Stomach (tissue), 9 donors: ENCODE data around the gene TENM4. TPM values are rescaled to one million over a fixed set of nuclear protein-coding genes. Genes with fewer than 3 reads are reported as not detected.

Experiments used
- DNase-seq, 2 donors: peaks; one replicate each; pipeline versions ENCODE4 v3.0.0 to v3.0.0-alpha.2; 2013 to 2019
- H3K27ac ChIP-seq, 5 donors: fragments of 200-600 bp in 4 of 5; sonication (generic) in 4 of 5; one replicate each; pipeline ENCODE4 v1.5.1; 2013 to 2019; ENCODE audit warnings: mild to moderate bottlenecking in 1 of 5, moderate library complexity in 1 of 5
- H3K27me3 ChIP-seq, 3 donors: fragments of 200-600 bp; sonication (generic); one replicate each; pipeline ENCODE4 v1.5.1; 2017 to 2019; ENCODE audit warnings: mixed run types in 1 of 3
- H3K36me3 ChIP-seq, 4 donors: fragments of 200-600 bp; sonication (generic); 1 replicate in 3 of 4; 2 replicates in 1 of 4; pipeline ENCODE4 v1.5.1; 2016 to 2019
- H3K4me1 ChIP-seq, 4 donors: fragments of 200-600 bp; sonication (generic); one replicate each; pipeline ENCODE4 v1.5.1; 2016 to 2019
- H3K4me3 ChIP-seq, 4 donors: fragments of 200-600 bp; sonication (generic) in 3 of 4; one replicate each; pipeline ENCODE4 v1.5.1; 2016 to 2019; ENCODE audit warnings: mild to moderate bottlenecking in 1 of 4
- H3K9me3 ChIP-seq, 4 donors: fragments of 200-600 bp; sonication (generic); one replicate each; pipeline ENCODE4 v1.5.1; 2016 to 2019
- EP300 ChIP-seq: sonication (generic); formaldehyde crosslinking; IDR thresholded peaks from one replicate; pipeline ENCODE4 v1.6.1; 2017; ENCODE audit warnings: antibody characterized with exemption
- POLR2A ChIP-seq, 4 donors: fragments of 450-650 bp; IDR thresholded peaks; one replicate each; pipeline ENCODE4 v1.6.1; 2016; ENCODE audit warnings: antibody characterized with exemption in 4 of 4, control low read depth in 2 of 4, mild to moderate bottlenecking in 1 of 4, moderate library complexity in 1 of 4
- POLR2AphosphoS5 ChIP-seq, 3 donors: sonication (generic); formaldehyde crosslinking; IDR thresholded peaks; one replicate each; pipeline ENCODE4 v1.6.1; 2016; ENCODE audit warnings: antibody characterized with exemption in 3 of 3
- WGBS, 5 donors: extraction: QIAGEN DNeasy Blood & Tissue Kit in 3 of 5; methylation state at CpG; one replicate each; pipeline versions ENCODE4 v1.1.5 to v1.1.7; 2013 to 2018; 5-methylcytosine and 5-hydroxymethylcytosine counted together
- intact Hi-C: fragments of 100-400 bp; cut with DNase I; formaldehyde crosslinking; loops from one replicate; pipeline ENCODE4 v1.15.1; 2023; ENCODE audit warnings: low total_unique reads
- polyA plus RNA-seq, 3 donors: library from polyadenylated mRNA; stranded (reverse); fragments of 200-250 nt; gene quantifications; one replicate each; pipeline ENCODE4 v1.2.3, GENCODE V29; 2013
- total RNA-seq, 5 donors: library from RNA; depleted of rRNA; stranded (reverse); fragments of >200 nt; gene quantifications; one replicate each; pipeline versions ENCODE4 v1.1.0 to v1.2.3, GENCODE V29; 2014 to 2016
- TF ChIP-seq, protein P1 (sequence below), 7 experiments: fragments of 450-650 bp in 4 of 7; fragments of 200-600 bp in 3 of 7; sonication (generic) in 3 of 7; IDR thresholded peaks; one replicate each; pipeline ENCODE4 v1.5.1; 2016 to 2019; ENCODE audit warnings: antibody characterized with exemption in 7 of 7, control low read depth in 2 of 7, mild to moderate bottlenecking in 1 of 7
- donor health status: healthy with polysubstance abuse.
- donor health status: Bipolar disorder and iron deficiency.
- donor health status: healthy.

The TENM4 gene
- total and polyA plus RNA-seq, 8 donors = 0.06 to 13.2 (median 0.87) TPM; not detected in 1

DNA sequence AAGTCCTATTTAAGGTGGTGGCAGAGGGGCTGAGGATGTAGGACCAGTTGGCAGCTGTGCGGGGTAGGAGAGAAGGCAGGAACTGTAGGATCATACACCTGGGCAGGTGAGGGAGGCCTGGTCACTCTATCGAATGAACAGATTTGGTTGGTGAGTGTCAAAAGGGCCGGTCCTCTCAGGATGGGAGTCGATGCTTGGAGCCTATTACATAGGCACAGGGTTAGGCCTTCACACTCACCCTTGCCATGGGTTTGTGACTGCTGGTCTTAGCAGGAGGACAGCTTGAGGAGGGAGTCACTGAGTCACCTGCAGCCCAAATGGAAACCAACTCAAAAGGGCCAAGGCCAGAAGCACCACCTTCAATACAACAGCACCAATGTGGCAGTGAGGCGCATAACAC is 786.0 kb downstream of the TENM4 start:
- Histone ChIP-seq H3K4me1 (no peaks in the 10 kb centered on the region), H3K27me3 (no peaks in the 10 kb centered on the region), H3K27ac (no peak overlapping the region), H3K9me3 (no peaks in the 10 kb centered on the region), H3K4me3 (no peak overlapping the region), H3K36me3 (peaks cover 0 to 9% (median 0%) of the 10 kb centered on the region in 4 donors)
- WGBS, 5 donors = 84 to 97% (median 94%) methylated on average over 5 of the region's 5 CpGs
- no peak for TF ChIP-seq POLR2A (IDR thresholded peaks at IDR 0.05)
- TF ChIP-seq POLR2AphosphoS5 (IDR thresholded peaks at IDR 0.05) = no peak
- TF ChIP-seq, protein P1, sequence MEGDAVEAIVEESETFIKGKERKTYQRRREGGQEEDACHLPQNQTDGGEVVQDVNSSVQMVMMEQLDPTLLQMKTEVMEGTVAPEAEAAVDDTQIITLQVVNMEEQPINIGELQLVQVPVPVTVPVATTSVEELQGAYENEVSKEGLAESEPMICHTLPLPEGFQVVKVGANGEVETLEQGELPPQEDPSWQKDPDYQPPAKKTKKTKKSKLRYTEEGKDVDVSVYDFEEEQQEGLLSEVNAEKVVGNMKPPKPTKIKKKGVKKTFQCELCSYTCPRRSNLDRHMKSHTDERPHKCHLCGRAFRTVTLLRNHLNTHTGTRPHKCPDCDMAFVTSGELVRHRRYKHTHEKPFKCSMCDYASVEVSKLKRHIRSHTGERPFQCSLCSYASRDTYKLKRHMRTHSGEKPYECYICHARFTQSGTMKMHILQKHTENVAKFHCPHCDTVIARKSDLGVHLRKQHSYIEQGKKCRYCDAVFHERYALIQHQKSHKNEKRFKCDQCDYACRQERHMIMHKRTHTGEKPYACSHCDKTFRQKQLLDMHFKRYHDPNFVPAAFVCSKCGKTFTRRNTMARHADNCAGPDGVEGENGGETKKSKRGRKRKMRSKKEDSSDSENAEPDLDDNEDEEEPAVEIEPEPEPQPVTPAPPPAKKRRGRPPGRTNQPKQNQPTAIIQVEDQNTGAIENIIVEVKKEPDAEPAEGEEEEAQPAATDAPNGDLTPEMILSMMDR (IDR thresholded peaks at IDR 0.05) = no peak
- TF ChIP-seq EP300 = no peak
- DNase-seq = no peak
- intact Hi-C loops = loop anchor here (5.0 kb wide), 2 partner anchors 307 to 837 kb away; no protein-coding TSS in a partner anchor

DNA sequence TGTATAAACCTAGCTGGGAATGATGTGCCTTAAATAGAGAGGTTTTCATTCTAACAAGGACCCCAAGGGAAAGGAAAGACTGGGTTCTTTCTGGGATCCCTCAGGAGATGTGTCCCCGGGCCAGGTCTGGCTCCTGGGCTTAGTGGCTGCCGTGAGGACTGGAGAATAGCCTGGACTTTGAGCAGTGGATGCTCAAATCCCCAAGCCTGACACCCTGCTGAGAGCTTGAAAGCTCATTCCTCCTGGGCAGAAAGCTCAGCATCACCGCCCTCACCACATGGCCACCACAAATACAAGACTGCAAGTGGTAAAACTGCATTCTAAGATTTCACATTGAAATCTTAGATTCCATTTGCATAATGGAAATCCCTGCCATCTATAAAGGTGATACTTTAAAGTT is 786.8 kb downstream of the TENM4 start:
- Histone ChIP-seq H3K4me1 (no peaks in the 10 kb centered on the region), H3K4me3 (no peak overlapping the region), H3K27me3 (no peaks in the 10 kb centered on the region), H3K27ac (no peak overlapping the region), H3K9me3 (no peaks in the 10 kb centered on the region), H3K36me3 (peaks cover 0 to 7% (median 0%) of the 10 kb centered on the region in 4 donors)
- no peak for DNase-seq
- intact Hi-C loops = loop anchor here (5.0 kb wide), 2 partner anchors 308 to 838 kb away; no protein-coding TSS in a partner anchor
- WGBS, 5 donors = 48 to 75% (median 62%) methylated on average over 3 of the region's 3 CpGs
- TF ChIP-seq POLR2AphosphoS5 (IDR thresholded peaks at IDR 0.05) (no peak), POLR2A (IDR thresholded peaks at IDR 0.05) (no peak), EP300 (no peak)
- TF ChIP-seq, protein P1 (IDR thresholded peaks at IDR 0.05) = no peak

DNA sequence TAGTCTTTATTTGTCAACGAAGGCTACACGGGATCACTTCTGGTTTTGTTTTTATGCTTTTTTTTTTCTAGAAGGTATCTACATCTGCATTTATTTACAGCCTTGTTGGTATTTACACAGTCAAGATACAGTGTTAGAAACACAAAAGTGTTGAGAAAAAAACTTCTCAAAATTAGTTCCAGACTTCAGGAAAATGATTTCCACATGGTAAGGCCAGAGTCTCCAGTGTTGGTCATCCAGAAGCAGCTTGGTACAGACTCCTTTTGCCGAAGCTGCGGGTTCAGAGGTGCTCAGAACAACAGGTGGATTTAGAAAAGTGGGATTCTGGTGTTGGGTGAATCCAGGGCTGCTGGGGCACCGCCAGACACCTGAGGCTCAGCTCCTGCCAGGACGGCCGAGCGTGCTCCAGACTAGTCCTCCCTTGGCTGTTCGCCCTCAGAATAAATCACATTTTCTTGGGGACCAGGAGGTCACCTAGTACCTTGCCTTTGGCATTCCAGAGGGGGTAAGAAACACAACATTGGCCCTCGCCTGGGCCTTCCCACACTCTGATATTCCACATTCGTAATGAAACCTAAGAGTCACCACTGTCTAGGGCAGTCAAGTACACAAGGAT is 787.4 kb downstream of the TENM4 start:
- no peak overlapping the region for H3K4me3 ChIP-seq
- TF ChIP-seq POLR2A (IDR thresholded peaks at IDR 0.05) = no peak
- TF ChIP-seq, protein P1 (IDR thresholded peaks at IDR 0.05) = no peak
- TF ChIP-seq EP300 = no peak
- TF ChIP-seq POLR2AphosphoS5 (IDR thresholded peaks at IDR 0.05) = no peak
- H3K4me1 ChIP-seq = no peaks in the 10 kb centered on the region
- DNase-seq = no peak
- 78 to 90% (median 85%) methylated on average over 11 of the region's 11 CpGs for WGBS, 5 donors
- peaks cover 0 to 5% (median 0%) of the 10 kb centered on the region in 4 donors for H3K36me3 ChIP-seq
- no peak overlapping the region for H3K27ac ChIP-seq
- no peaks in the 10 kb centered on the region for H3K27me3 ChIP-seq
- intact Hi-C loops = loop anchor here (5.0 kb wide), 2 partner anchors 309 to 839 kb away; no protein-coding TSS in a partner anchor
- no peaks in the 10 kb centered on the region for H3K9me3 ChIP-seq

DNA sequence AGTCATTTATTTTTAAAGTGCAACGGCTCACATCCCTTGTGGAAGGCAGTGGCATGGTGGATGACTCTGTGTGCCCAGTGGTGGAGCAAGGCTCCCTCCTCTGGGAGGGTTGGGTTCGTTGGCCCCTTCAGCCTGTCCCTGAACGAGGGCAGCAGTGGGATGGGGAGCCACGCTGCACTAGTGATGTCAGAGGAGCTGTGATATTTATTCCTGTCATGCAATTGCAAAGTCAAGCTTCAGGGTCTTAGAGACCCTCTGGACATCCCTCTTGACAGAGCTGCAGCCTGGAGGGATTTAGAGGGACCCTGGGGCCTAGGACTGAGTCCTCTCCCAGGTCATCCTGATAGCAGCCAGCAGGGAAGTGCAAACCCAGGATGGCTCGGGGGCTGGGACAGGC is 788.0 kb downstream of the TENM4 start:
- Histone ChIP-seq H3K9me3 (no peaks in the 10 kb centered on the region), H3K27ac (no peak overlapping the region), H3K4me3 (no peak overlapping the region), H3K36me3 (no peaks in the 10 kb centered on the region), H3K4me1 (no peaks in the 10 kb centered on the region), H3K27me3 (no peaks in the 10 kb centered on the region)
- DNase-seq = no peak
- 72 to 82% (median 79%) methylated on average over 5 of the region's 5 CpGs for WGBS, 5 donors
- intact Hi-C loops = loop anchor here (5.0 kb wide), 2 partner anchors 309 to 839 kb away; no protein-coding TSS in a partner anchor
- no peak for TF ChIP-seq EP300
- TF ChIP-seq POLR2AphosphoS5 (IDR thresholded peaks at IDR 0.05) = no peak
- no peak for TF ChIP-seq POLR2A (IDR thresholded peaks at IDR 0.05)
- TF ChIP-seq, protein P1 (IDR thresholded peaks at IDR 0.05) = no peak
